Activated naive CD4-positive, alpha-beta T cell treated with anti-CD3 and anti-CD28 coated beads for 36 hours (primary cell): ENCODE measurements around the gene MICU2. TPM values are rescaled to one million over a fixed set of nuclear protein-coding genes. Genes with fewer than 3 reads are reported as not detected.
"Not testable (repeated sequence)": the region's sequence is repeated elsewhere in the genome, so short reads cannot be mapped to it uniquely, and the experiment has no call there.

ENCODE experiments used
- CTCF ChIA-PET: fragments of 350-600 bp; sonication (Branson Sonifier 250); formaldehyde crosslinking; loops from one replicate; lab custom pipeline; 2021; ENCODE audit warnings: antibody characterized with exemption; lab: Charles Lee
- DNase-seq: peaks from one replicate; pipeline ENCODE4 v3.0.0-alpha.2; 2020
- H3K27ac Mint-ChIP-seq: one replicate; pipeline ENCODE4 v1.8.0; 2021; ENCODE audit warnings: mild to moderate bottlenecking, mixed read lengths
- H3K27me3 Mint-ChIP-seq: one replicate; pipeline ENCODE4 v1.8.0; 2021; ENCODE audit warnings: low read depth, mixed read lengths
- H3K36me3 Mint-ChIP-seq: one replicate; pipeline ENCODE4 v1.8.0; 2021; ENCODE audit warnings: low read depth, mixed read lengths
- H3K4me1 Mint-ChIP-seq: one replicate; pipeline ENCODE4 v1.8.0; 2021; ENCODE audit warnings: low read depth, mixed read lengths
- H3K4me3 Mint-ChIP-seq: one replicate; pipeline ENCODE4 v1.8.0; 2021; ENCODE audit warnings: mild to moderate bottlenecking, moderate library complexity, mixed read lengths
- H3K9me3 Mint-ChIP-seq: one replicate; pipeline ENCODE4 v1.8.0; 2021; ENCODE audit warnings: mixed read lengths
- intact Hi-C: fragments of 100-400 bp; cut with micrococcal nuclease; formaldehyde crosslinking; loops from one replicate; pipeline ENCODE4 v1.15.1; 2023
- total RNA-seq, 2 experiments: library from RNA; stranded (reverse); gene quantifications; one replicate each; pipeline ENCODE4 v1.2.3, GENCODE V29; 2021

MICU2 gene
- total RNA-seq, 2 experiments from 2014 or later = 27.5 to 28.2 TPM

DNA sequence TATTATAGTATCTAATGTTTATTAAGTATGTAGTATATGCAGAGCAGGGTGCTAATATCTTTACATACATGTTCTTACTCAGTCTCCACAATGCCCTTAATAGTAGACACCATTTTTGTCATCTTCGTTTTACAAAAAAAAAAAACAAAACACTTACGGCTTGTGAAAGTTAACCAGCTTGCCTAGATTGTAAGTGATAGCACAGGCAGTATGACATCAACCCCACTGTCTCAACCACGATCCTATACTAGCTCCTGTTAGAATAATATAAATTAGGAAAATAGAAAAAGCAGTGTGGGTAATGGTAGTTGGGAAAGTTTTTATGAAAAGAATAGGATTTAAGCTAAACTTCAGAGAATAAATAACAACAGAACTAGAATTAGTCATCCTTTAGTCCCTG lies 34.3 kb downstream of the MICU2 start:
- Mint-ChIP-seq H3K36me3 (peaks cover 13% of the 10 kb centered on the region), H3K4me1 (peaks cover 31% of the 10 kb centered on the region), H3K9me3 (no peaks in the 10 kb centered on the region), H3K27ac (no peak overlapping the region), H3K27me3 (no peaks in the 10 kb centered on the region), H3K4me3 (no peak overlapping the region)
- DNase-seq = no peak
- CTCF ChIA-PET = no interaction called here
- intact Hi-C loops = no loop called here

DNA sequence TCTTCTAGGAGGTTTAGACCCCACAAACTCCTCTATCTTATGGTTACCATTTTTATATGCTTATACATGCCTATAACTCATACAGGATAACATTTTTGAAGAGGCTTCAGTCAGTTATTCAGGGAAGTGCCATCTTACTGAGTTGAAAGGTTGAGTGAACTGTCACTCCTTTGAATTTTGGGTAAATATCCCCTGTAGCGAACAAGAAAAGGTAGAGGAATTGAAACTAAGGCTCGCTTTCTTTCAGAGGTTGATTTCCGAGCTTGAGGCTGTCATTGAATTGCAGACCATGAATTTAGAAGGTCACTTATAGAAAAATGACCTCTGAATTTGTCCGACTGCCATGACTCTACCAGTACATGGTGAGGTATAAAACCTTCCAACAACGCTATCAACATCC lies 35.1 kb downstream of the MICU2 start:
- H3K36me3 Mint-ChIP-seq = peaks cover 21% of the 10 kb centered on the region
- DNase-seq = no peak
- H3K4me3 Mint-ChIP-seq = no peak overlapping the region
- intact Hi-C loops = no loop called here
- no peaks in the 10 kb centered on the region for H3K9me3 Mint-ChIP-seq
- no peak overlapping the region for H3K27ac Mint-ChIP-seq
- CTCF ChIA-PET = interaction anchor here (1.2 to 1.5 kb wide), 2 partner anchors 11 to 12 kb away, joined by 4 to 7 read pairs; no protein-coding TSS in a partner anchor
- H3K27me3 Mint-ChIP-seq = no peaks in the 10 kb centered on the region
- H3K4me1 Mint-ChIP-seq = peaks cover 23% of the 10 kb centered on the region

DNA sequence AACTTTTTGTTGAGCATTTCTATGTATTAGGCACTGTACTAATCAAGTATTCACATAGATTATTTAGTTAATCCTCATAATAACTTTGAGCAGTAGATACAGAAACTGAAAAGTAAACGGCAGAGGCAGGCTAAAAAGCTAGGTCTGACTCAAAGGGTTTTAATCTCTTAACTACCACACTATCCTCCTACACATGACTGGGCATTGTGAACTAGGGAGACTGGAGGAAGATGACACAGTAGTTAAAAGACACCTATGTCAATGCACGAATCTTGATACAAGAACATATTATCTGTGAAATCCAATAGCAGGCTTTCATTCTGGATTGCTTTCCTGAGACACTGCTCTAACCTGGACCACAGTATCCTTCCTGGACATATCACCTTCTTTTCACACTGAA lies 36.3 kb downstream of the MICU2 start:
- DNase-seq = no peak
- intact Hi-C loops = no loop called here
- Mint-ChIP-seq H3K9me3 (peaks cover 2% of the 10 kb centered on the region), H3K36me3 (peaks cover 31% of the 10 kb centered on the region), H3K27ac (no peak overlapping the region), H3K27me3 (no peaks in the 10 kb centered on the region), H3K4me1 (peaks cover 20% of the 10 kb centered on the region), H3K4me3 (no peak overlapping the region)
- CTCF ChIA-PET = interaction anchor here (1.2 to 1.5 kb wide), 2 partner anchors 10 to 13 kb away, joined by 4 to 7 read pairs; no protein-coding TSS in a partner anchor

DNA sequence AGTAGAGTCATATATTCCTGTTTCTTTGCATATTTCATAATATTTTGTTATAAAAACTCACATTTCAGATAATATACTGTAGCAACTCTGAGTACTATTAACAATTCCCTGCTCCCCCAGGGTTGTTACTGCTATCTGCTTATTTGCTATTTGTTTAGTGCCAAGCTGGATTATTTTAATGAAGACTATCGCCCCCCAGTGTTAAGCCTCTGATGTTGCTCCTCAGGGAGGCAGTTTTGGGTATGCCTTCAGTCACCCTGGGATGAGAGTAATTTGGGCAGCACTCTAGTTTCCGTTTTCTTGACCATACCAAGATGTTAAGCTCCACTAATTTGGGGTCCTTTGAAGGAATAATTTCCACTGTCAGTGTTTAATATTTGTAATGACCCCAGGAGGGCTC lies 46.0 kb downstream of the MICU2 start:
- peaks cover 5% of the 10 kb centered on the region for H3K9me3 Mint-ChIP-seq
- DNase-seq = peak; percentile 17
- peaks cover 45% of the 10 kb centered on the region for H3K36me3 Mint-ChIP-seq
- intact Hi-C loops = no loop called here
- H3K27me3 Mint-ChIP-seq = no peaks in the 10 kb centered on the region
- CTCF ChIA-PET = interaction anchor here (0.6 to 1.9 kb wide), 10 partner anchors 8 to 306 kb away, joined by 3 to 7 read pairs (median 3); no protein-coding TSS in a partner anchor
- no peak overlapping the region for H3K27ac Mint-ChIP-seq
- H3K4me3 Mint-ChIP-seq = no peak overlapping the region
- H3K4me1 Mint-ChIP-seq = peaks cover 3% of the 10 kb centered on the region

DNA sequence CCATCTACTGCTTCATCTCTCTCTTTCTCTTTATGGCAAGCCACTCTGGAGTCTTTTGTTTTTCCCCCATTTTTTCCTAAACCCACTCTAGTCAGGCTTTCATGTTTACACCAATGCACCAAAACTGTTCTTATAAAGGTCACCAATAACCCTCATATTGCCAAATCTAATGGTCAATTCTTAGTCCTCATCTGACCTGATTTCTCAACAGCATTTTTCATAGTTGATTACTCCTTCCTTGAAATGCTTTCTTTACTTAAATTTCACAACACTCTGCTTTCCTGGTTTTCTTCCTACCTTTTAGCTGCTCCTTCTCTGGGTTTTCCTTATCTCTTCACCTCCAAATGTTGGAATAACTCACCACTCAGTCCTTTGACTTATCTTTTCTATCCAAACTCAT lies 47.9 kb downstream of the MICU2 start:
- CTCF ChIA-PET = no interaction called here
- H3K4me1 Mint-ChIP-seq = peaks cover 3% of the 10 kb centered on the region
- DNase-seq = no peak
- peaks cover 5% of the 10 kb centered on the region for H3K9me3 Mint-ChIP-seq
- intact Hi-C loops = no loop called here
- H3K27me3 Mint-ChIP-seq = no peaks in the 10 kb centered on the region
- H3K27ac Mint-ChIP-seq = no peak overlapping the region
- H3K4me3 Mint-ChIP-seq = no peak overlapping the region
- peaks cover 40% of the 10 kb centered on the region for H3K36me3 Mint-ChIP-seq

DNA sequence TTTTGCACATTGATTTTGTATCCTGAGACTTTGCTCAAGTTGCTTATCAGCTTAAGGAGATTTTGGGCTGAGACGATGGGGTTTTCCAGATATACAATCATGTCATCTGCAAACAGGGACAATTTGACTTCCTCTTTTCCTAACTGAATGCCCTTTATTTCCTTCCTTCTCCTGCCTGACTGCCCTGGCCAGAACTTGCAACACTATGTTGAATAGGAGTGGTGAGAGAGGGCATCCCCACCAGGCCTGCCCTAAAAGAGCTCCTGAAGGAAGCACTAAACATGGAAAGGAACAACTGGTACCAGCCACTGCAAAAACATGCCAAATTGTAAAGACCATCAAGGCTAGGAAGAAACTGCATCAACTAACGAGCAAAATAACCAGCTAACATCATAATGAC lies 50.7 kb downstream of the MICU2 start:
- H3K27ac Mint-ChIP-seq, CTCF ChIA-PET, H3K27me3 Mint-ChIP-seq, DNase-seq, H3K4me1 Mint-ChIP-seq, H3K9me3 Mint-ChIP-seq, H3K4me3 Mint-ChIP-seq, intact Hi-C loops: not testable (repeated sequence)
- H3K36me3 Mint-ChIP-seq = peaks cover 40% of the 10 kb centered on the region

DNA sequence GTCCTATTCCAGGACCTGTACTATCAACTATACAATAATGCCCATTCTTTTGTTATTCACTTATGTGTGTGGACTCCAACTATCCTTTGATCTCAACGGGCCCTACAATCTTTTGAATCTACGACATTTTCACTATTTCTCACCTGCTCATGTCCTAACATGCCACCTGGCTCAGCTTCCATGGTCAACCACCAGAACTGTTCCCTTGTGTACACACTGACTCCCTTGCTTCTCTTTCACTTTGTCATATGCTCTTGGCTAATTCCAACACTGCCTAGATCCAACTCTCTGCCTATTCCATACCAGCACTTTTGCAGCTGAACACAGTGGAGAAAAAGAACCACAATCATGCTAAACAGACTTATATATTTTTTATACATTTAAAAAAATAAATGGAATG lies 53.1 kb downstream of the MICU2 start:
- H3K36me3 Mint-ChIP-seq = peaks cover 32% of the 10 kb centered on the region
- H3K4me1 Mint-ChIP-seq = peaks cover 3% of the 10 kb centered on the region
- no peak overlapping the region for H3K4me3 Mint-ChIP-seq
- CTCF ChIA-PET = no interaction called here
- H3K9me3 Mint-ChIP-seq = peaks cover 2% of the 10 kb centered on the region
- intact Hi-C loops = no loop called here
- H3K27me3 Mint-ChIP-seq = no peaks in the 10 kb centered on the region
- H3K27ac Mint-ChIP-seq = no peak overlapping the region
- no peak for DNase-seq

DNA sequence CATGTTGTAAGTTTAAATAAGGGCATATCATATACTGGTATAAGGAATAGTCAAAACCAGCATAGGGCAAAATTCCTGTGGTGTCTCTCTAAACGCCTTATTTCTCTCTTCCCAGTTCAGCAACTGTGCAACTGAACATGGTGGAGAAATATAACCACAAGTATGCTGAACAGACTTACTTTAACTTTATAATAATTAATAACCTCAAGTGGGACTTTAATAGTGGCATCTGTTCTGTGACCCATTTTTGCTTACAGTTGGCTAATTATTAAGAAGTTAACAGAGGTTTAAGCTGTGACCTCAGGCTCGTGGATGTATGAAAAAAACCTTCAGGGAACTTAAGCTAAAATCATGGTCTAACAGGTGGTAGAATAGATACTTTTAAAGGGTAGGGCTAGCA lies 54.3 kb downstream of the MICU2 start:
- CTCF ChIA-PET = interaction anchor here (1.2 kb wide), 2 partner anchors 9 to 73 kb away, joined by 3 to 4 read pairs; no protein-coding TSS in a partner anchor
- H3K27me3 Mint-ChIP-seq = no peaks in the 10 kb centered on the region
- H3K27ac Mint-ChIP-seq = no peak overlapping the region
- H3K9me3 Mint-ChIP-seq = peaks cover 2% of the 10 kb centered on the region
- peaks cover 3% of the 10 kb centered on the region for H3K4me1 Mint-ChIP-seq
- no peak for DNase-seq
- H3K36me3 Mint-ChIP-seq = peaks cover 33% of the 10 kb centered on the region
- intact Hi-C loops = no loop called here
- no peak overlapping the region for H3K4me3 Mint-ChIP-seq

DNA sequence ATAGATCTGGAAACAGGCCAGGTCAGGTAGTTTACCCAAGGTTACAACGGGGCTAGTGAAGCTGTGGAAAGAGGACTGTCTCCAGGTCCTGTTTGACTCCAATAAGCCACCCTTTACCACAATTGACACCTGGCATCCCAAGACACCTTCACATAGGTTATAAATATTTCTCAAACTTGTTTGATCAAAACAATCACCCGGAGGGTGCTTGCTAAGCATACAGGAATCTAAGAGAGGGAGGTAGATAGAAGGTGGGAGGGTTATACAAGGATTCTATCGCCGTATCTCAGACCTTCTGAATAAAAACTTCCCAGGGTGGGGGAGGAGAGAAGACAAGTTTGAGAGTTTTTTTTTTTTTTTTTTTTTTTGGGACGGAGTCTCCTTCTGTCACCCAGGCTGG lies 55.4 kb downstream of the MICU2 start:
- Mint-ChIP-seq H3K36me3 (peaks cover 29% of the 10 kb centered on the region), H3K4me1 (peaks cover 9% of the 10 kb centered on the region), H3K9me3 (peaks cover 2% of the 10 kb centered on the region), H3K27me3 (no peaks in the 10 kb centered on the region), H3K4me3 (no peak overlapping the region), H3K27ac (no peak overlapping the region)
- no peak for DNase-seq
- intact Hi-C loops = no loop called here
- CTCF ChIA-PET = interaction anchor here (0.6 kb wide), 1 partner anchor 1905 kb away, joined by 4 read pairs; no protein-coding TSS in a partner anchor

DNA sequence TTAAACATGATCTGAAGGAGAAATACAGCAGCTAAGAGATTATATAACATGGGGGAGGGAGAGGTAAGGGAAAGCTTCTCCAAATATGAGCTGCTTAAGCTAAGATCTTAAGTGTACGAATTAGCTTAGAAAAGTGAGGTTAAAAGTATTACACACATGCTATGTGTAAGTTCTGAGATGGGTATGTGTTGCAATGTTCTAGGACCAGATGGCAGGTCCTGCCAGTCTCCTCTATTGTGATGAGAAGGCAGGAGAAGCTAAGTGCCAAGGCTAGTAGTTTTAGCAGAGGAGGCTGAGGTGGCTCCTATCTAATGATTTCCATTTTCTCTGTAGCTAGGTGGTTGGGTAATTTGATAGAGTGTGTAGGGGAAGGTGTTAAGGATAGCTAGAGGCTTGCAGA lies 57.6 kb downstream of the MICU2 start:
- no peak for DNase-seq
- CTCF ChIA-PET = interaction anchor here (0.9 to 1.4 kb wide), 2 partner anchors 12 to 92 kb away, joined by 4 to 5 read pairs; no protein-coding TSS in a partner anchor
- intact Hi-C loops = no loop called here
- Mint-ChIP-seq H3K4me3 (no peak overlapping the region), H3K9me3 (no peaks in the 10 kb centered on the region), H3K27ac (no peak overlapping the region), H3K36me3 (peaks cover 17% of the 10 kb centered on the region), H3K4me1 (peaks cover 14% of the 10 kb centered on the region), H3K27me3 (no peaks in the 10 kb centered on the region)

DNA sequence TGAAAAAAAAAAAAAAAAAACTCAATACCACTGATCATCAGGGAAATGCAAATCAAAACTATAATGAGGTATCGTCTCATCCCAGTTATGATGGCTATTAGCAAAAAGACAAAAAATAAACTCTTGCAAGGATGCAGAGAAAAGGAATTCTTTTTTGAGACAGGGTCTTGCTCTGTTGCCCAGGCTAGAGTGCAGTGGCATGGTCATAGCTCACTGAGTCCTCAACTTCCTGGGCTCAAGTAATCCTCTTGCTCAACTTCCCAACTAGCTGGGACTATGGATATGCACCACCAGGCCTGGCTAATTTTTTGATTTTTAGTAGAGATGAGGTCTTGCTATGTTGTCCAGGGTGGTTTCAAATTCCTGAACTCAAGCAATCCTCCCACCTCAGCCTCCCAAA lies 59.5 kb downstream of the MICU2 start:
- H3K4me1 Mint-ChIP-seq = peaks cover 23% of the 10 kb centered on the region
- no peak for DNase-seq
- H3K36me3 Mint-ChIP-seq = peaks cover 11% of the 10 kb centered on the region
- H3K27ac Mint-ChIP-seq = no peak overlapping the region
- H3K4me3 Mint-ChIP-seq = no peak overlapping the region
- intact Hi-C loops = no loop called here
- H3K9me3 Mint-ChIP-seq = no peaks in the 10 kb centered on the region
- H3K27me3 Mint-ChIP-seq = no peaks in the 10 kb centered on the region
- CTCF ChIA-PET = no interaction called here

DNA sequence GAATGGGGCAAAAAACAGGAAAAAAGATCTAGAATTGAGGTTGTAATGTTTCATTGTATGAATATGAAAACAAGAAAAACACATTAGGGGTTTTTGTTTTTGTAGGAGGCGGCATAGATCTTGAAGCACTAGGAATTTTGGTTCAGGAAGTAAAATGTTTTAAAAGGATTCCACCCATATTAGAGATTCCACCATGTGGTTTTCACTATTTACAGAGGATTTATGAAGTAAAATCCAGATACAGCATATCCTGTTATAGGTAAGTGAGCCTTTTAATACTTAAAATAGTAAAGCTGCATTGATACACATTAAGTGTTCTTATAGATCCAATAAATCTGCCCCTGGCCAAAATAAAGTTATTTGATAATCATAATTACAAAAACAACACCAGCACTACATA lies 61.4 kb downstream of the MICU2 start:
- H3K36me3 Mint-ChIP-seq = peaks cover 20% of the 10 kb centered on the region
- CTCF ChIA-PET = no interaction called here
- H3K27me3 Mint-ChIP-seq = no peaks in the 10 kb centered on the region
- no peak overlapping the region for H3K27ac Mint-ChIP-seq
- intact Hi-C loops = no loop called here
- H3K9me3 Mint-ChIP-seq = no peaks in the 10 kb centered on the region
- DNase-seq = no peak
- H3K4me1 Mint-ChIP-seq = peaks cover 27% of the 10 kb centered on the region
- no peak overlapping the region for H3K4me3 Mint-ChIP-seq

DNA sequence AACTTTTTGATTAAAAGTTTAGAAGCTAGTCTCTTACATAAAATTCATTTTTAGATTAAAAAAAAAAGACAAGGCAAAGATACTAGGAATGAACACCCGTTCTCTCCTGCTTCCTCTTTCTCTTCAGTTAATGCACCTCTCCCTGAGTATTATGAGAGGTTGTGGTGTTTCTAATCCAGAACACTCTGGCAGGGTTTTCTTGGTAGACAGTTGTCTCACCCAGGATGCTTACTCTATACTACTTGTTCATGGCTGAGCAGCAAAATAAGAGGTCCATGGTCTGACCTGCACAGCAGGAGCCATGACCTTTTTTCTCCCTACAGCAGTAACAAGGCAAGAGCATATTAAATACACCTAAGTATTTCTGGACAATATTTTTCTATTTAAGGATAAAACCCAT lies 62.0 kb downstream of the MICU2 start:
- DNase-seq = no peak
- Mint-ChIP-seq H3K27ac (no peak overlapping the region), H3K27me3 (no peaks in the 10 kb centered on the region), H3K36me3 (peaks cover 23% of the 10 kb centered on the region), H3K4me1 (peaks cover 29% of the 10 kb centered on the region), H3K9me3 (no peaks in the 10 kb centered on the region), H3K4me3 (no peak overlapping the region)
- CTCF ChIA-PET = no interaction called here
- intact Hi-C loops = no loop called here
